Measurements from ENCODE around the gene XPOT. TPM values are rescaled to one million over a fixed set of nuclear protein-coding genes. Genes with fewer than 3 reads are reported as not detected.

Gene XPOT
- total RNA-seq, 4 donors from 2014 or later: 23.6 to 75.4 (median 54.1) TPM

DNA sequence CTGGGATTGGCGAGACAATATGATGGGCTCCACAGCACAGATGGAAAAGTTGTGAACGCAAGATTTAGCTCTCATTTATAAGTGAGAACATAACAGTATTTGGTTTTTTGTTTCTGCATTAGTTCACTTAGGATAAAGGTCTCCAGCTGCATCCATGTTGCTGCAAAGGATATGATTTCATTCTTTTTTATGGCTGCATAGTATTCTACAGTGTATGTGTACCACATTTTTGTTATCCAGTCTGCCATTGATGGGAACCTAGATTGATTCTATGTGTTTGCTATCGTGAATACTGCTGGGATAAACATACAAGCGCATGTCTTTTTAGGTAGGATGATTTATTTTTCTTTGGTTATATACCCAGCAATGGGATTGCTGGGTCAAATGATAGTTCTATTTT, 71.3 kb downstream of the XPOT start:
- no peaks in the 10 kb centered on the region for H3K4me1 ChIP-seq
- no peak for DNase-seq
- no peak for TF ChIP-seq POLR2A (IDR thresholded peaks at IDR 0.05)
- no peak for TF ChIP-seq CTCF (IDR thresholded peaks at IDR 0.05)
- no peaks in the 10 kb centered on the region for H3K36me3 ChIP-seq
- H3K27me3 ChIP-seq: no peaks in the 10 kb centered on the region
- intact Hi-C loops (cut with DNase I; ENCODE audit: low total_unique reads): no loop called here
- peaks cover 0 to 7% of the 10 kb centered on the region in 2 donors for H3K9me3 ChIP-seq
- no peak overlapping the region for H3K27ac ChIP-seq
- H3K4me3 ChIP-seq: no peak overlapping the region

GRCh38 chr12:64476844-64477243, 72.7 kb downstream of the XPOT start:
- H3K4me1 ChIP-seq: no peaks in the 10 kb centered on the region
- H3K27me3 ChIP-seq: no peaks in the 10 kb centered on the region
- no peaks in the 10 kb centered on the region for H3K36me3 ChIP-seq
- intact Hi-C loops (cut with DNase I; ENCODE audit: low total_unique reads): no loop called here
- no peak overlapping the region for H3K4me3 ChIP-seq
- no peak overlapping the region for H3K27ac ChIP-seq
- no peak for DNase-seq
- TF ChIP-seq CTCF (IDR thresholded peaks at IDR 0.05) (no peak), POLR2A (IDR thresholded peaks at IDR 0.05) (no peak)
- H3K9me3 ChIP-seq: peaks cover 0 to 7% of the 10 kb centered on the region in 2 donors

- Histone ChIP-seq H3K4me1 (no peaks in the 10 kb centered on the region), H3K4me3 (no peak overlapping the region), H3K27ac (no peak overlapping the region), H3K27me3 (no peaks in the 10 kb centered on the region), H3K36me3 (no peaks in the 10 kb centered on the region), H3K9me3 (peaks cover 0 to 7% of the 10 kb centered on the region in 2 donors)
- no peak for DNase-seq
- intact Hi-C loops (cut with DNase I; ENCODE audit: low total_unique reads): no loop called here
- TF ChIP-seq POLR2A (IDR thresholded peaks at IDR 0.05) (no peak), CTCF (IDR thresholded peaks at IDR 0.05) (no peak)
Measured at GRCh38 chr12:64478661-64479060, 74.5 kb downstream of the XPOT start.

DNA sequence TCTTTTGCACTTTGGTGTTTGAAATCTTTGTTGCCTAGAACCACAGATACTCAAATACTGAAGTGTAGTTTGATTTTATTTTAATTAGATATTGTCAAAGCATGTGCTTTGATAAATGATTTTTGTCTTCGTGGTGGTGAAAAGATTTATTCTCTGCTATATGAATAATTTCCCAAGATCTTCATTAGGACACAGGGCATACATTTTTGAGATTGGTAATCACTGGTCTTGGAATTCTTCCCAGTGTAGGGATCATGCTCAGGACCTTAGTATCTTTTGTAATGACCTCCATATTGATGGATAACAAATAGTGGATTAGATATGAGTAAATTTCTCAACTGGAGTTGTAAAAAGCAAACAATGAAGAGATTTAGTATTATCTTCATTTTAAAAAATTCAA, 76.0 kb downstream of the XPOT start:
- no peak for DNase-seq
- intact Hi-C loops (cut with DNase I; ENCODE audit: low total_unique reads): no loop called here
- no peaks in the 10 kb centered on the region for H3K4me1 ChIP-seq
- no peak overlapping the region for H3K4me3 ChIP-seq
- no peaks in the 10 kb centered on the region for H3K36me3 ChIP-seq
- H3K27me3 ChIP-seq: no peaks in the 10 kb centered on the region
- TF ChIP-seq CTCF (IDR thresholded peaks at IDR 0.05) (no peak), POLR2A (IDR thresholded peaks at IDR 0.05) (no peak)
- H3K9me3 ChIP-seq: peaks cover 0 to 5% of the 10 kb centered on the region in 2 donors
- no peak overlapping the region for H3K27ac ChIP-seq

DNA sequence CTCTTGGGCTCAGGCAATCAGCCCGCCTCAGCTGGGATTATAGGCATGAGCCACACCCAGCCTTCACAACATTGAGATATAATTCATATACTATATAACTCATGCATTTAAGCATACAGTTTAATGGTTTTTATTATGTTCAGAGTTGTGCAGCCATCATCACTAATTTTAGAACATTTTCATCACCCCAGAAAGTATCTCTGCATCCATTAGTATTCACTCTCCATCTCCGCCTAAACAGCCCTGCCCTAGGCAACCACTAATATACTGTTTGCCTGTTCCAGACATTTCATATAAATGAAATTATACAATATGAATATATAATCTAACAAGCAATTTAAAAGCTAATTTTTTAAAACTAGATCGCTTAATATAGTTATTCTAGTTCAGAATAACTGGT, 82.5 kb downstream of the XPOT start:
- H3K27me3 ChIP-seq: no peaks in the 10 kb centered on the region
- TF ChIP-seq CTCF (IDR thresholded peaks at IDR 0.05) (no peak), POLR2A (IDR thresholded peaks at IDR 0.05) (no peak)
- no peak overlapping the region for H3K4me3 ChIP-seq
- no peaks in the 10 kb centered on the region for H3K4me1 ChIP-seq
- intact Hi-C loops (cut with DNase I; ENCODE audit: low total_unique reads): no loop called here
- no peak for DNase-seq
- H3K27ac ChIP-seq: no peak overlapping the region
- no peaks in the 10 kb centered on the region for H3K36me3 ChIP-seq
- H3K9me3 ChIP-seq: no peaks in the 10 kb centered on the region
